Endothelial cell of umbilical vein (primary cell): ENCODE results near the gene DCAF17. TPM values are rescaled to one million over a fixed set of nuclear protein-coding genes. Genes with fewer than 3 reads are reported as not detected.

Source experiments
- BruUV-seq: library from RNA; stranded (reverse); fragments of 400-500 nt; replicated peaks from 2 replicates; lab custom pipeline; 2021; lab: Mats Ljungman, UMichigan
- CTCF ChIA-PET: fragments of 300-600, 350-600 bp; sonication (Branson Sonifier 250); formaldehyde crosslinking; loops from one replicate; lab custom pipeline; 2021; ENCODE audit warnings: antibody characterized with exemption, inconsistent platforms; lab: Charles Lee
- POLR2A ChIA-PET: fragments of 300-600, 350-600 bp; sonication (Branson Sonifier 250); formaldehyde crosslinking; loops from one replicate; lab custom pipeline; 2021; ENCODE audit warnings: antibody characterized with exemption, inconsistent platforms; lab: Charles Lee
- DNase-seq: peaks from one replicate; pipeline ENCODE4 v3.0.0-alpha.2; 2011; ENCODE audit warnings: low read depth, low spot score
- FAIRE-seq: peaks from 2 replicates; lab custom pipeline; 2011; peaks lifted over from hg19 to GRCh38; lab: Jason Lieb, UNC
- H2AFZ ChIP-seq: 2 replicates; pipeline ENCODE4 v1.6.0; 2012; ENCODE audit warnings: low read depth, low read length, control low read depth, inconsistent platforms
- H3K27ac ChIP-seq: 2 replicates; pipeline ENCODE4 v1.5.1; 2011; ENCODE audit warnings: low read depth, mild to moderate bottlenecking, control low read depth, low read length, moderate library complexity; ENCODE audit not compliant: insufficient read depth
- H3K27me3 ChIP-seq, 2 experiments: 2 replicates each; pipeline versions ENCODE4 v1.6.0 to v1.6.1; 2011; ENCODE audit warnings: low read length in 2 of 2, mixed read lengths in 1 of 2; ENCODE audit not compliant: control insufficient read depth in 2 of 2, insufficient read depth in 2 of 2
- H3K36me3 ChIP-seq, 2 experiments: 2 replicates in 1 of 2; 3 replicates in 1 of 2; pipeline ENCODE4 v1.5.1; 2011; ENCODE audit warnings: low read length in 2 of 2, mild to moderate bottlenecking in 1 of 2, moderate library complexity in 1 of 2; ENCODE audit not compliant: control insufficient read depth in 2 of 2, insufficient read depth in 2 of 2; ENCODE audit errors: extremely low read depth in 1 of 2
- H3K4me1 ChIP-seq: 3 replicates; pipeline ENCODE4 v1.5.1; 2011; ENCODE audit warnings: mild to moderate bottlenecking, low read length; ENCODE audit not compliant: control insufficient read depth, insufficient read depth; ENCODE audit errors: extremely low read depth
- H3K4me2 ChIP-seq: 2 replicates; pipeline ENCODE4 v1.6.1; 2011; ENCODE audit warnings: low read length, control low read depth, mixed read lengths; ENCODE audit not compliant: insufficient read depth
- H3K4me3 ChIP-seq, 3 experiments: fragments of 200-600 bp in 1 of 3; sonication (generic), shearing (Covaris generic) in 1 of 3; replicated peaks in 1 of 3; 2 replicates each; pipeline ENCODE4 v1.5.1; 2011 to 2016; ENCODE audit warnings: control low read depth in 3 of 3, low read length in 3 of 3, mild to moderate bottlenecking in 2 of 3, inconsistent platforms in 1 of 3, low read depth in 1 of 3, moderate library complexity in 1 of 3; ENCODE audit not compliant: insufficient read depth in 1 of 3
- H3K79me2 ChIP-seq: 2 replicates; pipeline ENCODE4 v1.6.0; 2012; ENCODE audit warnings: low read length, inconsistent platforms; ENCODE audit not compliant: control insufficient read depth, insufficient read depth
- H3K9ac ChIP-seq: replicated peaks from 2 replicates; pipeline ENCODE3; 2011; ENCODE audit warnings: low read length, control low read depth; ENCODE audit not compliant: insufficient read depth; ENCODE audit errors: extremely low read depth
- H3K9me1 ChIP-seq: replicated peaks from 3 replicates; pipeline ENCODE4 v1.6.0; 2011; ENCODE audit warnings: mild to moderate bottlenecking, low read length; ENCODE audit not compliant: control insufficient read depth, insufficient read depth; ENCODE audit errors: extremely low read depth
- H3K9me3 ChIP-seq: replicated peaks from 2 replicates; pipeline ENCODE4 v1.5.1; 2012; ENCODE audit warnings: low read length, inconsistent platforms; ENCODE audit not compliant: control insufficient read depth, insufficient read depth
- H4K20me1 ChIP-seq: replicated peaks from 2 replicates; pipeline ENCODE3; 2011; ENCODE audit warnings: mild to moderate bottlenecking, low read length; ENCODE audit not compliant: control insufficient read depth, insufficient read depth; ENCODE audit errors: extremely low read depth
- EZH2 ChIP-seq: IDR thresholded peaks from 2 replicates; pipeline ENCODE4 v1.6.1; 2012; ENCODE audit warnings: borderline replicate concordance, low read depth, mild to moderate bottlenecking, moderate library complexity, low read length, inconsistent platforms; ENCODE audit not compliant: severe bottlenecking
- POLR2AphosphoS5 ChIP-seq: IDR thresholded peaks from 2 replicates; pipeline ENCODE4 v1.6.1; 2012; ENCODE audit warnings: low read depth, mild to moderate bottlenecking, control low read depth, low read length, moderate library complexity; ENCODE audit not compliant: insufficient read depth
- dilution Hi-C: fragments of 300-500 bp; cut with MboI; formaldehyde crosslinking; loops from one replicate; pipeline ENCODE4 v1.15.0; 2019; ENCODE audit warnings: low sequenced_read_pairs; ENCODE audit not compliant: extremely low pct_ligation_motif_present
- intact Hi-C: fragments of 100-400 bp; cut with micrococcal nuclease; formaldehyde crosslinking; loops from one replicate; pipeline ENCODE4 v1.10.0; 2022
- polyA plus RNA-seq, 4 experiments: library from polyadenylated mRNA; depleted of rRNA in 3 of 4; stranded (reverse) in 3 of 4; unstranded in 1 of 4; fragments of >200 nt; gene quantifications; 2 replicates each; pipeline versions ENCODE4 v1.2.1 to v1.2.3, GENCODE V29; 2011 to 2012; ENCODE audit warnings: missing spikeins in 1 of 4
- total RNA-seq: library from RNA; stranded (reverse); gene quantifications from 2 replicates; pipeline ENCODE4 v1.2.3, GENCODE V29; 2021
- TF ChIP-seq, protein P1 (sequence below), 2 donors: IDR thresholded peaks; 1 replicate in 1 of 2; 2 replicates in 1 of 2; pipeline ENCODE4 v1.5.1; 2011; ENCODE audit warnings: low read length in 2 of 2, mild to moderate bottlenecking in 2 of 2, moderate library complexity in 2 of 2, control low read depth in 1 of 2, inconsistent platforms in 1 of 2, low read depth in 1 of 2; ENCODE audit not compliant: insufficient read depth in 1 of 2; ENCODE audit errors: extremely low read depth in 1 of 2

Gene DCAF17
- total and polyA plus RNA-seq, 2 donors (not counting 3 experiments of a cell fraction or from before 2014, with no cell fraction given), result 4.6 to 14.9 TPM

DNA sequence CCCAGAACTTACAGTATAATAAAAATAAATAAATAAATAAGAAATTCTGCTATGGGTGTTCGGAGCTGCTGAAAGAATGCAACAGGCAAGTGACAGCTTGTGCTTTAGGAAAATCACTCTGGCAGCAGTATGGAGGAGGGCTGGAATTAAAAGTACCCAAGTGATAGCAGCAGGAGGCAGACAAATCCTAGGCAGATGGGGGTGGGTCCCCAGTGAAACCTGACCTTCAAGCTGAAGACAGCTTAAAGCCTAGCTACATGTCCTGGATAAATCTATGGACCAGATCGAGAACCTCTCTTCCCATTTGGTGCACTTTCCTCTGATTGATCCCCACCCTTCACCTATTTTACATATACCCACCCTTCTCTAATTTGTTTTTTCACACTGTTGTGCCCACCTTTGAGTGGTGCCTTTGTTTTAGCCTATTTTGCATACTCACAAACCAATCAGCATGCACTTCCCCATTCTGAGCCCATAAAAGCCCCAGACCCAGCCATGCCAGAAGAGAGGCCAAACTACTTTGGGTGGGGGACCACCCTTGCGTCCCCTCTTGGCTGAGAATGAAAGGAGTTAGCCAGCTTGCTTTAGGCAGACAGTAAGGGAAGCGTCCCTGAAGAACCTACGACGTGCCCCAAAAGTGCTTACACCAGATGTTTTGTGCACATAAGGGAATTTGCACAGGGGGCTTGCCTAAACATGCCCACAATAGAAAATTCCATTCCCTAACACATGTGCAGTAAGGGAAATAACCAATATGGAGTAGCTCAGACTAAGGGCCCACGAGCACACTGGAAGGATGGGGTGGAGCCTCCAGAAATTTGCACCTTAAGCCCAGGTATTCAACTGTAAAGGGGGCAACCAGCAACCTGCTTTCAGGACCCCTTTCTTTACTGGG is 3.3 kb upstream of the DCAF17 start:
- Histone ChIP-seq H3K9me1 (no peaks in the 10 kb centered on the region), H3K27me3 (no peaks in the 10 kb centered on the region), H4K20me1 (no peaks in the 10 kb centered on the region), H3K9ac (no peak overlapping the region), H3K27ac (no peak overlapping the region), H3K9me3 (no peaks in the 10 kb centered on the region), H2AFZ (no peak overlapping the region), H3K36me3 (no peaks in the 10 kb centered on the region), H3K4me2 (no peak overlapping the region), H3K4me1 (peaks cover 14% of the 10 kb centered on the region), H3K79me2 (peaks cover 34% of the 10 kb centered on the region), H3K4me3 (no peak overlapping the region)
- no peak for FAIRE-seq
- dilution Hi-C loops, result no loop called here
- TF ChIP-seq POLR2AphosphoS5 (no peak), EZH2 (no peak)
- TF ChIP-seq, protein P1, sequence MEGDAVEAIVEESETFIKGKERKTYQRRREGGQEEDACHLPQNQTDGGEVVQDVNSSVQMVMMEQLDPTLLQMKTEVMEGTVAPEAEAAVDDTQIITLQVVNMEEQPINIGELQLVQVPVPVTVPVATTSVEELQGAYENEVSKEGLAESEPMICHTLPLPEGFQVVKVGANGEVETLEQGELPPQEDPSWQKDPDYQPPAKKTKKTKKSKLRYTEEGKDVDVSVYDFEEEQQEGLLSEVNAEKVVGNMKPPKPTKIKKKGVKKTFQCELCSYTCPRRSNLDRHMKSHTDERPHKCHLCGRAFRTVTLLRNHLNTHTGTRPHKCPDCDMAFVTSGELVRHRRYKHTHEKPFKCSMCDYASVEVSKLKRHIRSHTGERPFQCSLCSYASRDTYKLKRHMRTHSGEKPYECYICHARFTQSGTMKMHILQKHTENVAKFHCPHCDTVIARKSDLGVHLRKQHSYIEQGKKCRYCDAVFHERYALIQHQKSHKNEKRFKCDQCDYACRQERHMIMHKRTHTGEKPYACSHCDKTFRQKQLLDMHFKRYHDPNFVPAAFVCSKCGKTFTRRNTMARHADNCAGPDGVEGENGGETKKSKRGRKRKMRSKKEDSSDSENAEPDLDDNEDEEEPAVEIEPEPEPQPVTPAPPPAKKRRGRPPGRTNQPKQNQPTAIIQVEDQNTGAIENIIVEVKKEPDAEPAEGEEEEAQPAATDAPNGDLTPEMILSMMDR (IDR thresholded peaks at IDR 0.05; ENCODE audit: extremely low read depth in 1 of 2, insufficient read depth in 1 of 2, low read depth in 1 of 2, low read length in 2 of 2), result no peak
- no TSS peak for BruUV-seq
- intact Hi-C loops, result loop anchor here (5.0 kb wide), 1 partner anchor 458 kb away; no protein-coding TSS in a partner anchor
- ChIA-PET POLR2A (interaction anchor here (0.6 kb wide), 1 partner anchor 242 kb away, joined by 7 read pairs; no protein-coding TSS in a partner anchor), CTCF (interaction anchor here (0.7 to 3.1 kb wide), 4 partner anchors 11 to 458 kb away, joined by 3 to 16 read pairs (median 4); no protein-coding TSS in a partner anchor)
- no peak for DNase-seq
